Measurements from ENCODE around the gene SLC25A43.
"Not testable (repeated sequence)": the region's sequence is repeated elsewhere in the genome, so short reads cannot be mapped to it uniquely, and the experiment has no call there.

Gene SLC25A43

DNA sequence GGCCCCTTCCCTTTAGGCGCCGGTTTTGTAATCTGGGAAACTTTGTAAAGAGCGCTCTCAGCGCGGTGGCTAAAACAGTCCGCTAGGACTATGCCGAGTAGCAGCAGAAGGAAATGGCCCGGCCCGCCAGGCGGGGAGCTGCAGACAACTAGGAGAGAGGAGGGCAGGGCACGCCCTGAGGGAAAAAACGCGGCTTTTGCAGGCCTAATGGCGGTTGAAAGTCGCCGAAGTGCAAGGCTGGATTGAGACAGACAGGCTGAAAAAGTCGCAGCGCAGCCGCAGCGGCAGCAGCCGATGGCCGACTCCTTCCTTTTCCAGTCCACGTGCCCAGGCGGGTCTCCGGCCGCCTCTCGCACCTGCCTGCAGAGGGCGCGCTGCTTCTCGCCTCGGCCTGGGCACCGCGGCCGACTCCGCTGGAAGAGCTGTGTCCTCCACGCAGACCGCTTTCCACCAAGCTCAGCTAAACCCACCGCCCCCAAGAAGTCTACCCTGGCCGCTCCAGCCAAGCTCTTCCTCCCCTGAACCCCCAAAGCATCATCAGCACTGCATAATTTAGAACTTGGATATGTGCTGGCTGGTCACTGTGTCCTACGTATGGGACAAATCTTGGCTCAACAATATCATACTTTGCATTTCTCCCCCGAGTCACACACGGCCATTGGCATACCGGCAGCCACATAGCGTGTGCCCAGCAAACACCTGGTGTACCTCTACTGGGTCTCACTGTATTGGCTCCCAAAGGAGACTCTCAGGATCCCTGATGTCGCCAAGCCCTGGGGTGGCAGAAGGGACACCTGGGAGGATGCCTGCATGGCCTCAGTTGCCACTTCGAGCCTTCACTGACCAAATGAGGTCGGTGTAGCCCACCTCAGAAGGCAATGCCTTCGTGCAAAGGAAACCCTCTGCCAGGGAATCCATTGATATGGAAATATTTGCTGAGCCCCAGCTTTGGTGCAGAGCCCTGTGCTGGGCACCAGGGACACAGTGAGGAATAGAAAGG is 83.6 kb downstream of the SLC25A43 start:
- peak overlapping the region; percentile 76 for H3K4me3 Mint-ChIP-seq
- H3K4me1 Mint-ChIP-seq = peaks cover 4% of the 10 kb centered on the region
- no peak overlapping the region for H3K27ac Mint-ChIP-seq
- H3K36me3 Mint-ChIP-seq (ENCODE audit: low read depth) = no peaks in the 10 kb centered on the region
- peaks cover 24% of the 10 kb centered on the region for H3K27me3 Mint-ChIP-seq (ENCODE audit: low read depth, poor library complexity)
- DNase-seq = peak; percentile 58
- TF ChIP-seq, protein P1, sequence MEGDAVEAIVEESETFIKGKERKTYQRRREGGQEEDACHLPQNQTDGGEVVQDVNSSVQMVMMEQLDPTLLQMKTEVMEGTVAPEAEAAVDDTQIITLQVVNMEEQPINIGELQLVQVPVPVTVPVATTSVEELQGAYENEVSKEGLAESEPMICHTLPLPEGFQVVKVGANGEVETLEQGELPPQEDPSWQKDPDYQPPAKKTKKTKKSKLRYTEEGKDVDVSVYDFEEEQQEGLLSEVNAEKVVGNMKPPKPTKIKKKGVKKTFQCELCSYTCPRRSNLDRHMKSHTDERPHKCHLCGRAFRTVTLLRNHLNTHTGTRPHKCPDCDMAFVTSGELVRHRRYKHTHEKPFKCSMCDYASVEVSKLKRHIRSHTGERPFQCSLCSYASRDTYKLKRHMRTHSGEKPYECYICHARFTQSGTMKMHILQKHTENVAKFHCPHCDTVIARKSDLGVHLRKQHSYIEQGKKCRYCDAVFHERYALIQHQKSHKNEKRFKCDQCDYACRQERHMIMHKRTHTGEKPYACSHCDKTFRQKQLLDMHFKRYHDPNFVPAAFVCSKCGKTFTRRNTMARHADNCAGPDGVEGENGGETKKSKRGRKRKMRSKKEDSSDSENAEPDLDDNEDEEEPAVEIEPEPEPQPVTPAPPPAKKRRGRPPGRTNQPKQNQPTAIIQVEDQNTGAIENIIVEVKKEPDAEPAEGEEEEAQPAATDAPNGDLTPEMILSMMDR (IDR thresholded peaks at IDR 0.05) = peak; percentile 43
- peaks cover 66% of the 10 kb centered on the region for H3K9me3 Mint-ChIP-seq

DNA sequence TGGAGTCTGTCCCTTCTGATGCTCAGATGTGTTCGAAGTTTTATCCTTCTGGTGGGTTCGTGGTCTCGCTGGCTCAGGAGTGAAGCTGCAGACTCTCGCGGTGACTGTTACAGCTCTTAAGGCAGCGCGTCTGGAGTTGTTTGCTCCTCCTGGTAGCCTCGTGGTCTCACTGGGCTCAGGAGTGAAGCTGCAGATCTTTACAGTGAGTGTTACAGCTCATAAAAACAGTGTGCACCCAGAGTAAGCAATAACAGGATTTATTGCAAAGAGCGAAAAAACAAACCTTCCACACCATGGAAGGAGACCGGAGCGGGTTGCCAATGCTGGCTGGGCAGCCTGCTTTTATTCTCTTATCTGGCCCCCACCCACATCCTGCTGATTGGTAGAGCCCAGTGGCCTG is 87.6 kb downstream of the SLC25A43 start:
- Mint-ChIP-seq H3K4me3 (no peak overlapping the region), H3K36me3 (ENCODE audit: low read depth) (no peaks in the 10 kb centered on the region), H3K27ac (no peak overlapping the region), H3K27me3 (ENCODE audit: low read depth, poor library complexity) (peaks cover 27% of the 10 kb centered on the region), H3K4me1 (no peaks in the 10 kb centered on the region), H3K9me3 (peaks cover 69% of the 10 kb centered on the region)
- TF ChIP-seq, protein P1 (IDR thresholded peaks at IDR 0.05) = no peak
- DNase-seq = no peak

DNA sequence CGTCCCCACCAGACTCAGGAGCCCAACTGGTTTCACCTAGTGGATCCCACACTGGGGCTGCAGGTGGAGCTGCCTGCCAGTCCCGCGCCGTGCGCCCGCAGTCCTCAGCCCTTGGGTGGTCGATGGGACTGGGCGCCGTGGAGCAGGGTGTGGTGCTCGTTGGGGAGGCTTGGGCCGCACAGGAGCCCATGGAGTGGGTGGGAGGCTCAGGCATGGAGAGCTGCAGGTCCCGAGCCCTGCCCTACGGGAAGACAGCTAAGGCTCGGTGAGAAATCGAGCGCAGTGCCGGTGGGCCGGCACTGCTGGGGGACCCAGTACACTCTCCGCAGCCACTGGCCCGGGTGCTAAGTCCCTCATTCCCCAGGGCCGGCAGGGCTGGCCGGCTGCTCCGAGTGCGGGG is 88.6 kb downstream of the SLC25A43 start:
- H3K4me1 Mint-ChIP-seq; DNase-seq; H3K36me3 Mint-ChIP-seq (ENCODE audit: low read depth); H3K4me3 Mint-ChIP-seq; H3K27ac Mint-ChIP-seq: not testable (repeated sequence)
- H3K9me3 Mint-ChIP-seq = peaks cover 66% of the 10 kb centered on the region
- H3K27me3 Mint-ChIP-seq (ENCODE audit: low read depth, poor library complexity) = peaks cover 23% of the 10 kb centered on the region

DNA sequence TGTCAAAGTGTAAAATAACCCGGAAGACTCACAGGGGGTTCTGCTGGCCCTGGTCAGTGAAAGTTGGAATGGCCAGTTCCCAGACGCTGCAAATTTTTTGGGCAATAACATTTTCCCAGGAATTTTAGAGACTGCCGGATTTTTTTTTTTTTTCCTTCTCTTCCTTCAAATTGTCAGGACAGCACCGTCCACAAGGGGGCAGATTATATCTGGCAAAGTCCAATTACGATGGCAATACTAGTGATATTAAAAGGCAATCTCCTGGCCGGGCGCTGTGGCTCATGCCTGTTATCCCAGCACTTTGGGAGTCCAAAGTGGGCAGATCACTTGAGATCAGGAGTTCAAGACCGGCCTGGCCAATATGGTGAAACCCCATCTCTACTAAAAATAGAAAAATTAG is 89.6 kb downstream of the SLC25A43 start:
- Mint-ChIP-seq H3K27me3 (ENCODE audit: low read depth, poor library complexity) (peaks cover 16% of the 10 kb centered on the region), H3K9me3 (peaks cover 56% of the 10 kb centered on the region), H3K4me1 (no peaks in the 10 kb centered on the region), H3K4me3 (no peak overlapping the region), H3K27ac (no peak overlapping the region), H3K36me3 (ENCODE audit: low read depth) (no peaks in the 10 kb centered on the region)
- peak; percentile 50 for DNase-seq
- TF ChIP-seq, protein P1 (IDR thresholded peaks at IDR 0.05) = peak; percentile 39

- H3K4me3 Mint-ChIP-seq = no peak overlapping the region
- H3K36me3 Mint-ChIP-seq (ENCODE audit: low read depth) = no peaks in the 10 kb centered on the region
- no peak overlapping the region for H3K27ac Mint-ChIP-seq
- peaks cover 55% of the 10 kb centered on the region for H3K9me3 Mint-ChIP-seq
- TF ChIP-seq, protein P1 (IDR thresholded peaks at IDR 0.05) = no peak
- H3K27me3 Mint-ChIP-seq (ENCODE audit: low read depth, poor library complexity) = peaks cover 11% of the 10 kb centered on the region
- peaks cover 4% of the 10 kb centered on the region for H3K4me1 Mint-ChIP-seq
- DNase-seq = no peak
These were observed 90.3 kb downstream of the SLC25A43 start for GRCh38 chrX:119489212-119490074.

GRCh38 chrX:119492463-119492862 is 93.3 kb downstream of the SLC25A43 start:
- H3K27me3 Mint-ChIP-seq (ENCODE audit: low read depth, poor library complexity) = peaks cover 7% of the 10 kb centered on the region
- TF ChIP-seq, protein P1 (IDR thresholded peaks at IDR 0.05) = no peak
- peaks cover 56% of the 10 kb centered on the region for H3K9me3 Mint-ChIP-seq
- no peak for DNase-seq
- H3K4me1 Mint-ChIP-seq = peaks cover 12% of the 10 kb centered on the region
- no peaks in the 10 kb centered on the region for H3K36me3 Mint-ChIP-seq (ENCODE audit: low read depth)
- no peak overlapping the region for H3K27ac Mint-ChIP-seq
- no peak overlapping the region for H3K4me3 Mint-ChIP-seq

- H3K4me3 Mint-ChIP-seq; DNase-seq; H3K27me3 Mint-ChIP-seq (ENCODE audit: low read depth, poor library complexity); H3K36me3 Mint-ChIP-seq (ENCODE audit: low read depth); H3K27ac Mint-ChIP-seq: not testable (repeated sequence)
- H3K4me1 Mint-ChIP-seq = peaks cover 12% of the 10 kb centered on the region
- peaks cover 53% of the 10 kb centered on the region for H3K9me3 Mint-ChIP-seq
These were observed 94.8 kb downstream of the SLC25A43 start for GRCh38 chrX:119493851-119494495.
